HUDEP-2 (cell line): Measurements from ENCODE around the gene TUBB2A.
"Not testable (repeated sequence)": the region's sequence is repeated elsewhere in the genome, so short reads cannot be mapped to it uniquely, and the experiment has no call there.

Experiments used
- DNase-seq, 76 experiments: peaks; one replicate each; lab custom pipeline; 2025; ENCODE audit not compliant: unreplicated experiment in 76 of 76; lab: John Stamatoyannopoulos, UW

TUBB2A gene

GRCh38 chr6:3156184-3157130 lies 887 bp downstream of the TUBB2A start:
- DNase-seq = peak in 40 of 76 experiments; percentile 19 to 62 (median 38)

GRCh38 chr6:3155416-3155815 lies 1.9 kb downstream of the TUBB2A start:
- not testable (repeated sequence) for DNase-seq

GRCh38 chr6:3152689-3153088 lies 4.7 kb downstream of the TUBB2A start:
- DNase-seq = no peak

GRCh38 chr6:3151691-3152090 lies 5.7 kb downstream of the TUBB2A start:
- DNase-seq = no peak

- peak in 2 of 76 experiments; percentile 10 to 21 for DNase-seq
Measured at GRCh38 chr6:3147914-3148757, 9.2 kb downstream of the TUBB2A start.

- no peak for DNase-seq
Measured at GRCh38 chr6:3144571-3144970, 12.8 kb downstream of the TUBB2A start.

- no peak for DNase-seq
Measured at GRCh38 chr6:3143158-3143557, 14.2 kb downstream of the TUBB2A start.

- DNase-seq = no peak
Measured at GRCh38 chr6:3142536-3142935, 14.8 kb downstream of the TUBB2A start.

- DNase-seq = no peak
Measured at GRCh38 chr6:3140201-3140600, 17.1 kb downstream of the TUBB2A start.

- DNase-seq = no peak
Measured at GRCh38 chr6:3139090-3139903, 18.0 kb downstream of the TUBB2A start.

- no peak for DNase-seq
Measured at GRCh38 chr6:3138341-3138740, 19.0 kb downstream of the TUBB2A start.

- not testable (repeated sequence) for DNase-seq
Measured at GRCh38 chr6:3137873-3138272, 19.5 kb downstream of the TUBB2A start.

- DNase-seq = no peak
Measured at GRCh38 chr6:3137057-3137777, 20.1 kb downstream of the TUBB2A start.

GRCh38 chr6:3136292-3137011 lies 20.9 kb downstream of the TUBB2A start:
- DNase-seq = no peak

GRCh38 chr6:3135668-3136291 lies 21.6 kb downstream of the TUBB2A start:
- no peak for DNase-seq

GRCh38 chr6:3133515-3133914 lies 23.8 kb downstream of the TUBB2A start:
- DNase-seq = no peak

GRCh38 chr6:3131695-3132094 lies 25.6 kb downstream of the TUBB2A start:
- DNase-seq = no peak

GRCh38 chr6:3128356-3129108 lies 28.8 kb downstream of the TUBB2A start:
- DNase-seq = no peak
